ENCODE data around the gene DYNLT2B.

- TF ChIP-seq POLR2A (IDR thresholded peaks at IDR 0.05) (no peak), CTCF (IDR thresholded peaks at IDR 0.05) (no peak)
Observed at GRCh38 chr3:196354132-196354531, 36.1 kb upstream of the DYNLT2B start.
